ENCODE data around the gene KIF27.
"Not testable (repeated sequence)": the region's sequence is repeated elsewhere in the genome, so short reads cannot be mapped to it uniquely, and the experiment has no call there.

The KIF27 gene

DNA sequence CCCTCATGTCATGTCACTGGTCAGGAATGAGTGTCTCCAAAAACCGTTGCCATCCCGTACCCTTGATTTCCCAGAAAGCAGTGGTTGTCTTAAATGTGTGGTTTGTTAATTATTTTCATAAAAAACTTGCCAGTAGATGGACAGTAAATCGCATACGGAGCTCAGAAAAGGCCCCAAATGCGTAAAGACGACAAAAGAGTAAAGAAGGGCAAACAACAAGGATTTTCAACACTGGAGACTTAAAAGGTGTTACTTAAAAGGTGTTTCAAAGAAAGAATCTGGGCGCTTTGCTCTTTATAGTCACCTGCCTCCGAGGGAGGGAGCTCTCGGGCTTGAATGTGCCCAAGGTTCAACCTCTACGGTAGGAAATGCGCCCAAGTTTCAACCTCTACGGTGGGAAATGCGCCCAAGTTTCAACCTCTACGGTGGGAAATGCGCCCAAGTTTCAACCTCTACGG, 734 bp downstream of the KIF27 start:
- no peak for DNase-seq (ENCODE audit: low read depth)
- TF ChIP-seq, protein P1, sequence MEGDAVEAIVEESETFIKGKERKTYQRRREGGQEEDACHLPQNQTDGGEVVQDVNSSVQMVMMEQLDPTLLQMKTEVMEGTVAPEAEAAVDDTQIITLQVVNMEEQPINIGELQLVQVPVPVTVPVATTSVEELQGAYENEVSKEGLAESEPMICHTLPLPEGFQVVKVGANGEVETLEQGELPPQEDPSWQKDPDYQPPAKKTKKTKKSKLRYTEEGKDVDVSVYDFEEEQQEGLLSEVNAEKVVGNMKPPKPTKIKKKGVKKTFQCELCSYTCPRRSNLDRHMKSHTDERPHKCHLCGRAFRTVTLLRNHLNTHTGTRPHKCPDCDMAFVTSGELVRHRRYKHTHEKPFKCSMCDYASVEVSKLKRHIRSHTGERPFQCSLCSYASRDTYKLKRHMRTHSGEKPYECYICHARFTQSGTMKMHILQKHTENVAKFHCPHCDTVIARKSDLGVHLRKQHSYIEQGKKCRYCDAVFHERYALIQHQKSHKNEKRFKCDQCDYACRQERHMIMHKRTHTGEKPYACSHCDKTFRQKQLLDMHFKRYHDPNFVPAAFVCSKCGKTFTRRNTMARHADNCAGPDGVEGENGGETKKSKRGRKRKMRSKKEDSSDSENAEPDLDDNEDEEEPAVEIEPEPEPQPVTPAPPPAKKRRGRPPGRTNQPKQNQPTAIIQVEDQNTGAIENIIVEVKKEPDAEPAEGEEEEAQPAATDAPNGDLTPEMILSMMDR (IDR thresholded peaks at IDR 0.05; ENCODE audit: control insufficient read depth, insufficient read depth, low read depth, low read length, missing control alignments), result peak; percentile 44
- H3K4me3 ChIP-seq (ENCODE audit: control insufficient read depth, low read depth, low read length), result peak overlapping the region; percentile 72

DNA sequence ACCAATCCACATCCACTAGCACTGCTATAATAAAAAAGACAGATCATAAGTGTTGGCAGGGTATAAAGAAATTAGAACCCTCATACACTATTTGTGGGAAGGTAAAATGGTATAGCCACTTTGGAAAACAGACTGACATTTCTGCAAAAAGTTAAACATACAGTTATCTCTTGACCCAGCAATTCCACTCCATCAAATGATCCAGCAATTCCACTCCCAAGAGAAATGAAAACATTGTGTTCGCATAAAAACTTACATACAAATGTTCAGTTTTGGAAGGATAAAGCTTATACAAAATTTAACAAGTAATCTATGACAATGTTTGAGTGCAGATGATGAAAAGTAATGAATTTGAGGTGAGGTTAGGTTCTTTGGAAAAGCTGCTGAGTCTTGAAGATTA, 2.1 kb downstream of the KIF27 start:
- H3K4me3 ChIP-seq (ENCODE audit: control insufficient read depth, low read depth, low read length), result no peak overlapping the region
- DNase-seq (ENCODE audit: low read depth), result no peak
- TF ChIP-seq, protein P1 (IDR thresholded peaks at IDR 0.05; ENCODE audit: control insufficient read depth, insufficient read depth, low read depth, low read length, missing control alignments), result no peak

DNA sequence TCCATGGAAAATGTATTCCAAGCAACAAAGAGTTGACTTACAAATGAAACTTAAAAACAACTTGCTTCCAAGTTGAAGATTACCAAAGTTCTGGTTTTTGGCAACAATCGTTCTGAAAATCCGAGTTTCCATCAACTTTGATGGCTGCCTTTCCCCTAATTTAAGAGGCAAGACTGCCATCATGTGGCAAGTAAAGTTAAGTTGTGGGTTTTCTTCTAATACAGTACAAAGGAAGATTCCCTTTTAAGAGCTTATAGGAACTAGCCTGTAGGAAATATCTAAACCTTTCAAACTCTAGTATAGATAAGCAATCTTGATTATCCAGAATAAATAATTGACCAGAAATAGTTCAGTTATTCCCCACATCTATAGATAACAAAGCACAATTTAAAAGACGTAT, 9.0 kb downstream of the KIF27 start:
- DNase-seq (ENCODE audit: low read depth); H3K4me3 ChIP-seq (ENCODE audit: control insufficient read depth, low read depth, low read length): not testable (repeated sequence)
- TF ChIP-seq, protein P1 (IDR thresholded peaks at IDR 0.05; ENCODE audit: control insufficient read depth, insufficient read depth, low read depth, low read length, missing control alignments), result peak; percentile 12

DNA sequence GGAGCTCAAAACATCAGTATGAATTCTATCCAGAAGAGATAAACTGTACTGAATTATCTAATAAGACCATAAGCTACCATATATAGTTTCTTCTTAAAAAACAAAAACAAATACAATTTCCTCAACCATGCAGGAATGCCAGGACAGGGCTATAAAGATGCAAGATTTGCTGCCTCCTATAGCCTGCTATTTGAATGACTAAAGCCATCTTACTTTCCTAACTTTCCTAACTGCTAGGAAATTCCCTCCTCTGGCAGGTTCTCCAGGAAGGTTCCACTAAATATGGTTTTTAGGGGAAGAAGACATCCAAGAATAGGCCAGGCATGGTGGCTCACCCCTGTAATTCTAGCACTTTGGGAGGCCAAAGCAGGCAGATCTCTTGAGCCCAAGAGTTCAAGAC, 15.1 kb downstream of the KIF27 start:
- no peak for DNase-seq (ENCODE audit: low read depth)
- no peak overlapping the region for H3K4me3 ChIP-seq (ENCODE audit: control insufficient read depth, low read depth, low read length)
- TF ChIP-seq, protein P1 (IDR thresholded peaks at IDR 0.05; ENCODE audit: control insufficient read depth, insufficient read depth, low read depth, low read length, missing control alignments), result no peak

DNA sequence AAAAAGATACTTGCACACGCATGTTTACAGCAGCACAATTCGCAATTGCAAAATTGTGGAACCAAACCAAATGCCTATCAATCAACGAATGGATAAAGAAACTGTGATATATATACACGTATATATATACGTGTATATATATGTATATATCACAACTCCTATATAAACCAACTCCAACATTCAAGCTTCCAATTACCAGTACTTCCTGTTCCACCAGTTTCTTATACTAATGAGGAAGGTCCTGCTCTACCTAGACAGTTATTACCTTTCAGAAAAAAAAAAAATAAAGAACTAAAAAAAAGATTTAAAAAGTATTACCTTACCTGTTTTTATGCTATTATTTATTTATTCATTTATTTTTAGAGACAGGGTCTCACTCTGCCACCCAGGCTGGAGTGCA, 20.6 kb downstream of the KIF27 start:
- not testable (repeated sequence) for H3K4me3 ChIP-seq (ENCODE audit: control insufficient read depth, low read depth, low read length); DNase-seq (ENCODE audit: low read depth)

DNA sequence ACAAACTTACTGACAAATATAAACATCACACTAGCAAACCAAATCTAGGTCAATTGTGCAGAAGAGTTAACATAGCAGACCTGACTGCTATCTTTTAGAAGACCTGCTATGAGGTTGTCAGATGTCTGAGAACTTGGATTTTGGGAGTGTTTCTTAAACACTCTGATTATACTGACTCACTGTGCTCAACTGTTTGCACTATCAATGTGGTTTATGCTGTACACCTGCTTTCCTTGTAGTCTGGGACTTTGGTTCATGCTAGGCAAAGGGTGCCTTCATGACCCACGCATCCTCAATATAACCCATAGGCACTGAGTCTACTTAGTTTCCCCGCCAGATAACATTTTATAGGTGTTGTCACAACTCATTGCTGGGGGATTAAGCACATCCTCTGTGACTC, 26.9 kb downstream of the KIF27 start:
- H3K4me3 ChIP-seq (ENCODE audit: control insufficient read depth, low read depth, low read length); DNase-seq (ENCODE audit: low read depth): not testable (repeated sequence)

DNA sequence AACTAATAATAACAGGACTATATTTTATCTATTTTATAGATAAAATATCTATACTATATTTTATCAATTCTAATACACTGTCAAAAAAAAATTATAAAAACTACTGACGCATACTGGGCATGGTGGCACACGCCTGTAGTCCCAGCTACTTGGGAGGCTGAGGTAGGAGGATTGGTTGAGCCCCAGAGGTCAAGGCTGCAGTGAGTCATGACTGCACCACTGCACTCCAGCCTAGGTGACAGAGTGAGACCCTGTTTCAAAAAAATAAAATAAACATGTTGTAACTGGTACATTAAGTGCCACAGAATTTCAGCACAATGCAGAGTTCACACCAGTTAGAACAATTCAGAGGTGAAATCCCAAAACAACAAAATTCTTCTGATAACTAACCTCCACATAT, 34.7 kb downstream of the KIF27 start:
- H3K4me3 ChIP-seq (ENCODE audit: control insufficient read depth, low read depth, low read length), result not testable (repeated sequence)

DNA sequence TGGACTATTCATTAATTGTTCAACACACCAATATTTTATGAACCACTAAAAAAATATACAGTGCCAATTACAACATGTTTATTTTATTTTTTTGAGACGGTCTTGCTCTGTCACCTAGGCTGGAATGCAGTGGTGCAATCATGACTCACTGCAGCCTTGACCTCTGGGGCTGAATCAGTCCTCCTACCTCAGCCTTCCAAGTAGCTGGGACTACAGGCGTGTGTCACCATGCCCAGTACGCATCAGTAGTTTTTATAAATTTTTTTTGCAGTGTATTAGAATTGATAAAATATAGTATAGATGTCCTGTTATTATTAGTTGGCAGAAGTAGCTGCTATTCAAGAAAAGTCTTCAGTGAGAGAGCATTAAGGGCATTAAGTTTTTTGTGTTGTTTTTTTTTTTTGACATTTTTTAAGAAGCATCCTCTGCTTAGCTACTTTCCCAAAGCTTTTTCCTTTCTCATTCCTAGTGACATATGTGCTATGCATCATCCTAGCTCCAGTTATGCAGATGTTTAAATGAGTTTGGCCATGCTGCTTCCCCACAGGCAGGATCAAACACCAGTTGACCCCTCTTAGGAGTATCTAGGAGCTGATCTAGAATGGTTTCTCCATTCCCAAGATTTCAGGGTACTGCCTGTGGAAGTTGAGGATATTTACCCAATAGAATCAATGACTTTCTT, 35.5 kb downstream of the KIF27 start:
- peak; percentile 66 for DNase-seq (ENCODE audit: low read depth)
- H3K4me3 ChIP-seq (ENCODE audit: control insufficient read depth, low read depth, low read length), result not testable (repeated sequence)

More for the DNA sequence above, 34.7 kb downstream of the KIF27 start:
- not testable (repeated sequence) for DNase-seq (ENCODE audit: low read depth)

DNA sequence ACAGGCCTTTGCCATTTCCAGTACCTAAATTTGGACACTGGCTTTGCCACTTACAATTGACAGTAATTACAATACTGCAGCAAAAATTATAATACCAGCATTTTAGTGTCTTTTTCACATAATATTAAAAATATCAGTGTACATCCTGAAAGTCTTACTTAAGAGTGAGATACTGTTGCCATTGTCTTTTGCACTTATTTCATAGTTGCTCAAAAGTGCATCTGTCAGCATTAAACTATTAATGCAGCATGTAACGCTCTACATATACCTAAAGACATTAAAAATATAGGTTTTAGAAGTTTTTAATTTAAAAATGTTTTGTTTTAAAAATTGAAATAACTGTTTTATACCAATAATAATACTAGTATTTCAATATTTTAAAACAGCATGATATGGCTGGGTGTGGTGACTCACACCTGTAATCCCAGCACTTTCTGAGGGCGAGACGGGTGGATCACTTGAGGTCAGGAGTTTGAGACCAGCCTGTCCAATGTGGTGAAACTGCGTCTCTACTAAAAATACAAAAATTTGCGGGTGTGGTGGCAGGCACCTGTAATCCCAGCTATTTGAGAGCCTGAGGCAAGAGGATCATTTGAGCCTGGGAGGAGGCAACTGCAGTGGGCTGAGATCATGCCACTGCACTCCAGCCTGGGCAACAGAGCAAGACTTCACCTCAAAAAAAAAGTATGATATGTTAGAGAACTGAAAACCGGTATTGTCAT, 39.4 kb downstream of the KIF27 start:
- not testable (repeated sequence) for DNase-seq (ENCODE audit: low read depth); H3K4me3 ChIP-seq (ENCODE audit: control insufficient read depth, low read depth, low read length)

DNA sequence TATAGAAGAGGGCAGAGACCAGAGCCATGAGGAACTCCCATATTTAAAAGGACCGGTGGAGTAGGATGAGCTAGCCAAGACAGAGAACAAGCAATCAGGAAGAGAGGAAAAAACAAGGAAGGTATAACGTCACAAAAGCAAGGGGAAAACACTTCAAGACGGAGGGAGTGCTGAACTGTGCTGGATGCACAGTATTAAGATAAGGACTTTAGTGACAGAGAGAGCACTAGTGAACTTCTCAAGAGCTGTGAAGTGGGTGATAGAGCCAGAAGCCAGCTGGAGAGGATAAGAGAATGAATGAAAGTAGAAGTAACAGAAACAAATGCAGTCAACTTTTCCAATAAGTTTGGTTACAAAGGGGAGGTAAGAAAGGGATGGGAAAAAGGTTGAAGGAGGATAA, 45.7 kb downstream of the KIF27 start:
- not testable (repeated sequence) for DNase-seq (ENCODE audit: low read depth); H3K4me3 ChIP-seq (ENCODE audit: control insufficient read depth, low read depth, low read length)

DNA sequence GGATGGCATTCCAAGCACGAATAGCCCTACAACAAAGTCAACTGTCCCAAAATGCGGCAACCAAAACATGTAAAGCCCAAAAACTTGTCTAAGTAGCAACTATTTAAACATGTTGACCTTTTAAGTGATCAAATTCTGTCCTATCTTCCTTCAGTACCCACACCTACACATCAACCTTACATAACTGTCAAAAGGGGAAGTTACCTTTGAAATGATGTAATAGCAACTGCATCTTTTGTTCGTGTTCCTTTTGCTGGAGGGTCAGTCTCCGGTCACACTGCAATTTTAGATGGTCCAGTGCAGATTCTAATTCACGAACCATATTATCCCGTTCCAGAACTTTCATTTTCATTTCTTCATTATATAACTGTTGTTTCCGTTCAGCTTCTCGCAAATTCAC, 71.3 kb downstream of the KIF27 start:
- DNase-seq (ENCODE audit: low read depth); H3K4me3 ChIP-seq (ENCODE audit: control insufficient read depth, low read depth, low read length): not testable (repeated sequence)

DNA sequence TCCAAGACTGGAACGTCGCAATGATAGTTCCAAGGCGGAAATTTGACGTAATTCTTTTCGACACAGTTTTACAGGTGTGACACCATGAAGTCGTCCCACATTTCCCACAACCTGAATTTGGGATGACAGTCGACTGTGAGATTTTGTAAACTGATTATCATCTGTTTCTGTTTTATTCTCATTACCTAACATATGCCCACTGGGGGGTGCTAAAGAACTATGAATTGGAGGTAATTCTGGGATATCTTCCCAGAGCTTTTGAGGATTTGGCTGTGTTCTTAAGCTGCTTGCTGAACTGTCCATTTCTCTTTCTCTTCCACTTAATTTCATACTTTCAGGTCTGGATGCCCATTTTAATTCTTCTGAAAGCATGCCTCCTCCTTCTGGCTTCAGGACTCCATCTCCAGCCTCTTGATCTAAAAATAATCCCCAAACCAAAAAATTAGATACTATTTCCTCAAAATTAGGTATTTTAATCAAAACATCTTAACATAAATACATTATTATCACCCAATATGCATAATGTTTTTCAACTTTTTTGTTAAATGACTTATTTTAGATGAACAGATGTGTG, 84.1 kb downstream of the KIF27 start:
- not testable (repeated sequence) for DNase-seq (ENCODE audit: low read depth); H3K4me3 ChIP-seq (ENCODE audit: control insufficient read depth, low read depth, low read length)

DNA sequence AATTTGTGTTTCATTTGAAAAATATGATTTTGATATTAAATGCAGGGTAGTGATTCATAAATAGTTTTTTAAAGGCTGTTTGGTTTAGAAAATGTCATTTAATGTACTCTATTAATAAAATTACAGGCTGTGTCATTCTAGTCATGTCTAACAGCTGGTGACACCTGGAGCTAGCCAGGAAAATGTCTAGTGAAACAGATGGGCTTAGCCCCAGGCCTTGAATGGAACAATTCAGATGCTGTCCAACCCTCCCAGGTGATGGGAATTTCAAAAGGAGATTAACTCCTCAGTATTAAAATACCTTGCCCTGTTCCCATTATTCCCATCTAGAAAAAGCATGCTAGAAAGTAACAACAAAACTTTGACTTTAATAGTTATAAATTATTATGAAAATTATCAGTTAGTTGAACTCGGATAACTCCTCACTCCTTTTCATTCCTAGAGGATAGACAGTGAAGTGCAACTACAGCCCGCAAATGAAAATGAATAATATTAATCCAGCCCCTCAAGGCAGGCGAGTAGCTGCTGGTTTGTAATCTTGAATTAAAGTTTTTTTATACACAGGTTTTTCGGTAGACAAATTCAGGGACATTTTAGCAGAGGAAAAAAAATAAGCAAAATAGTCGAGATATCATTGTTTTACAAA, 90.7 kb downstream of the KIF27 start:
- not testable (repeated sequence) for DNase-seq (ENCODE audit: low read depth); H3K4me3 ChIP-seq (ENCODE audit: control insufficient read depth, low read depth, low read length)

All from AG09309 (cell line).